ENCODE measurements around the gene GSTO1. TPM values are rescaled to one million over a fixed set of nuclear protein-coding genes. Genes with fewer than 3 reads are reported as not detected.
A peak's percentile ranks its signal among the peaks of the same experiment; 100 is the strongest.

Gene GSTO1
- total RNA-seq, 4 donors from 2014 or later: 46.4 to 82.3 (median 69.9) TPM

GRCh38 chr10:104264783-104265182 is 10.1 kb downstream of the GSTO1 start:
- no peak overlapping the region for H3K4me3 ChIP-seq (ENCODE audit: low read depth, poor library complexity, severe bottlenecking)
- DNase-seq (ENCODE audit: low spot score in 2 of 2): no peak
- TF ChIP-seq POLR2A (IDR thresholded peaks at IDR 0.05) (no peak), CTCF (IDR thresholded peaks at IDR 0.05) (no peak)
- WGBS, 2 donors: 90 to 91% methylated on average over 5 of the region's 5 CpGs
- intact Hi-C loops (cut with DNase I; ENCODE audit: low total_unique reads): no loop called here

GRCh38 chr10:104267721-104268404 is 13.2 kb downstream of the GSTO1 start:
- intact Hi-C loops (cut with DNase I; ENCODE audit: low total_unique reads): no loop called here
- peak overlapping the region; percentile 60 for H3K4me3 ChIP-seq (ENCODE audit: low read depth, poor library complexity, severe bottlenecking)
- DNase-seq (ENCODE audit: low spot score in 2 of 2): no peak
- TF ChIP-seq POLR2A (IDR thresholded peaks at IDR 0.05) (no peak), CTCF (IDR thresholded peaks at IDR 0.05) (no peak)
- WGBS, 2 donors: 93% methylated on average over 14 of the region's 14 CpGs

GRCh38 chr10:104268405-104268712 is 13.7 kb downstream of the GSTO1 start:
- WGBS, 2 donors: 5 to 10% methylated on average over 10 of the region's 10 CpGs
- TF ChIP-seq CTCF (IDR thresholded peaks at IDR 0.05): no peak
- TF ChIP-seq POLR2A (IDR thresholded peaks at IDR 0.05): no peak
- no peak for DNase-seq (ENCODE audit: low spot score in 2 of 2)
- peak overlapping the region; percentile 60 for H3K4me3 ChIP-seq (ENCODE audit: low read depth, poor library complexity, severe bottlenecking)
- intact Hi-C loops (cut with DNase I; ENCODE audit: low total_unique reads): no loop called here

GRCh38 chr10:104268713-104269645 is 14.3 kb downstream of the GSTO1 start, which contains the start of gene GSTO2:
Gene GSTO2 (plus strand): TSS chr10:104269184. CDS start chr10:104274916, 5,732 bp downstream.
- intact Hi-C loops (cut with DNase I; ENCODE audit: low total_unique reads): no loop called here
- TF ChIP-seq CTCF (IDR thresholded peaks at IDR 0.05) (no peak), POLR2A (IDR thresholded peaks at IDR 0.05) (no peak)
- peak; percentile 99 to 100 for DNase-seq (ENCODE audit: low spot score in 2 of 2)
- WGBS, 2 donors: 1 to 4% methylated on average over 45 to 59 of the region's 59 CpGs
- H3K4me3 ChIP-seq (ENCODE audit: low read depth, poor library complexity, severe bottlenecking): peak within 1 kb of the TSS; percentile 60

- TF ChIP-seq CTCF (IDR thresholded peaks at IDR 0.05) (no peak), POLR2A (IDR thresholded peaks at IDR 0.05) (no peak)
- no peak for DNase-seq (ENCODE audit: low spot score in 2 of 2)
- intact Hi-C loops (cut with DNase I; ENCODE audit: low total_unique reads): no loop called here
- H3K4me3 ChIP-seq (ENCODE audit: low read depth, poor library complexity, severe bottlenecking): no peak overlapping the region
- WGBS, 2 donors: 65 to 83% methylated on average over 1 of the region's 1 CpG
Measured at GRCh38 chr10:104273286-104273685, 18.6 kb downstream of the GSTO1 start.
